ENCODE data around the gene GRK5.
"Not testable (repeated sequence)": the region's sequence is repeated elsewhere in the genome, so short reads cannot be mapped to it uniquely, and the experiment has no call there.

The GRK5 gene

GRCh38 chr10:119252470-119253151 lies 45.2 kb downstream of the GRK5 start:
- DNase-seq: no peak

- DNase-seq: no peak
Observed at GRCh38 chr10:119253433-119254174, 46.2 kb downstream of the GRK5 start.

GRCh38 chr10:119254335-119254734 lies 47.0 kb downstream of the GRK5 start:
- no peak for DNase-seq

- no peak for DNase-seq
Observed at GRCh38 chr10:119256030-119256429, 48.7 kb downstream of the GRK5 start.

- no peak for DNase-seq
Observed at GRCh38 chr10:119256897-119257296, 49.5 kb downstream of the GRK5 start.

GRCh38 chr10:119257899-119258419 lies 50.6 kb downstream of the GRK5 start:
- DNase-seq: no peak

GRCh38 chr10:119259345-119259744 lies 52.0 kb downstream of the GRK5 start:
- DNase-seq: no peak

GRCh38 chr10:119261016-119261415 lies 53.6 kb downstream of the GRK5 start:
- not testable (repeated sequence) for DNase-seq

GRCh38 chr10:119263951-119264617 lies 56.7 kb downstream of the GRK5 start:
- DNase-seq: no peak

- no peak for DNase-seq
Observed at GRCh38 chr10:119265691-119266090, 58.3 kb downstream of the GRK5 start.

GRCh38 chr10:119267384-119267783 lies 60.0 kb downstream of the GRK5 start:
- no peak for DNase-seq

- no peak for DNase-seq
Observed at GRCh38 chr10:119268428-119268827, 61.1 kb downstream of the GRK5 start.

- DNase-seq: no peak
Observed at GRCh38 chr10:119268871-119269506, 61.6 kb downstream of the GRK5 start.

- no peak for DNase-seq
Observed at GRCh38 chr10:119269737-119270136, 62.4 kb downstream of the GRK5 start.

- DNase-seq: no peak
Observed at GRCh38 chr10:119270762-119271366, 63.5 kb downstream of the GRK5 start.

- not testable (repeated sequence) for DNase-seq
Observed at GRCh38 chr10:119272338-119272734, 65.0 kb downstream of the GRK5 start.

GRCh38 chr10:119272736-119273135 lies 65.4 kb downstream of the GRK5 start:
- DNase-seq: no peak

- no peak for DNase-seq
Observed at GRCh38 chr10:119273413-119273812, 66.0 kb downstream of the GRK5 start.

GRCh38 chr10:119274519-119275045 lies 67.2 kb downstream of the GRK5 start:
- DNase-seq: no peak

GRCh38 chr10:119275085-119275484 lies 67.7 kb downstream of the GRK5 start:
- no peak for DNase-seq

- not testable (repeated sequence) for DNase-seq
Observed at GRCh38 chr10:119276194-119276593, 68.8 kb downstream of the GRK5 start.

GRCh38 chr10:119278126-119278709 lies 70.8 kb downstream of the GRK5 start:
- no peak for DNase-seq
